ENCODE measurements around the gene FAM184B. TPM values are rescaled to one million over a fixed set of nuclear protein-coding genes. Genes with fewer than 3 reads are reported as not detected.

FAM184B gene
- total RNA-seq, 1 experiment from 2014 or later = not detected

DNA sequence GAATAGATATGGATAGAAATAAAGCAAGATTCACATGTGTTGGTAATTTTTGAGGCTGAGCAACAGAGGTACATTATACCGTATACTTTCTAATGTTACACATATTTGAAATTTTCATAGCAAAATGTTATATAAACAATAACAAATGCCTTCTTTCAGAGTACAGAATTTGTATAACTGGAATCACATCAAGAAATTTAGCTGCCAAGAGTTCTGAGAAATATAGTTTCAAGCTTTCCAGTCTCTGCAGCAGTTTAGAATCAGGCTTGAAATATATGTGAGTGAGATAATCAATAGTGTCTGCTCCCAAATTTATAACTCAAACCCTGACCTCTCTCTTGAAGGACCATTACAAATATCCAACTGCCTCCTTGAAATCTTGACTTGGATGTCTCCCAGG, 23.8 kb downstream of the FAM184B start:
- H3K4me3 ChIP-seq (ENCODE audit: low read depth, low read length) = no peak overlapping the region
- no peaks in the 10 kb centered on the region for H3K27me3 ChIP-seq (replicated peaks; ENCODE audit: control insufficient read depth, insufficient read depth, low read length)
- Mint-ChIP-seq H3K9me3 (ENCODE audit: unreplicated experiment) (no peaks in the 10 kb centered on the region), H3K27ac (ENCODE audit: unreplicated experiment) (no peak overlapping the region), H3K4me1 (ENCODE audit: low read depth, unreplicated experiment) (no peaks in the 10 kb centered on the region), H3K36me3 (ENCODE audit: insufficient read depth, unreplicated experiment) (no peaks in the 10 kb centered on the region), H3K27me3 (ENCODE audit: insufficient read depth, unreplicated experiment) (peaks cover 4% of the 10 kb centered on the region), H3K4me3 (ENCODE audit: unreplicated experiment) (no peak overlapping the region)
- TF ChIP-seq, protein P1, sequence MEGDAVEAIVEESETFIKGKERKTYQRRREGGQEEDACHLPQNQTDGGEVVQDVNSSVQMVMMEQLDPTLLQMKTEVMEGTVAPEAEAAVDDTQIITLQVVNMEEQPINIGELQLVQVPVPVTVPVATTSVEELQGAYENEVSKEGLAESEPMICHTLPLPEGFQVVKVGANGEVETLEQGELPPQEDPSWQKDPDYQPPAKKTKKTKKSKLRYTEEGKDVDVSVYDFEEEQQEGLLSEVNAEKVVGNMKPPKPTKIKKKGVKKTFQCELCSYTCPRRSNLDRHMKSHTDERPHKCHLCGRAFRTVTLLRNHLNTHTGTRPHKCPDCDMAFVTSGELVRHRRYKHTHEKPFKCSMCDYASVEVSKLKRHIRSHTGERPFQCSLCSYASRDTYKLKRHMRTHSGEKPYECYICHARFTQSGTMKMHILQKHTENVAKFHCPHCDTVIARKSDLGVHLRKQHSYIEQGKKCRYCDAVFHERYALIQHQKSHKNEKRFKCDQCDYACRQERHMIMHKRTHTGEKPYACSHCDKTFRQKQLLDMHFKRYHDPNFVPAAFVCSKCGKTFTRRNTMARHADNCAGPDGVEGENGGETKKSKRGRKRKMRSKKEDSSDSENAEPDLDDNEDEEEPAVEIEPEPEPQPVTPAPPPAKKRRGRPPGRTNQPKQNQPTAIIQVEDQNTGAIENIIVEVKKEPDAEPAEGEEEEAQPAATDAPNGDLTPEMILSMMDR (IDR thresholded peaks at IDR 0.05; ENCODE audit: insufficient read depth in 1 of 2, low read depth in 1 of 2, low read length in 1 of 2, severe bottlenecking in 1 of 2, unreplicated experiment in 1 of 2) = no peak
- DNase-seq = no peak
- 0 out of 2 replicates have a peak, but pooled peaks cover 4% of the 10 kb centered on the region for H3K4me1 ChIP-seq
- H3K9me3 ChIP-seq = no peaks in the 10 kb centered on the region
- ChIA-PET CTCF (no interaction called here), POLR2A (no interaction called here)
- intact Hi-C loops (cut with micrococcal nuclease; ENCODE audit: unreplicated experiment) = no loop called here
- no peaks in the 10 kb centered on the region for H3K36me3 ChIP-seq (ENCODE audit: control insufficient read depth, insufficient read depth, low read length)
- no TSS peak for BruUV-seq (replicated peaks)

DNA sequence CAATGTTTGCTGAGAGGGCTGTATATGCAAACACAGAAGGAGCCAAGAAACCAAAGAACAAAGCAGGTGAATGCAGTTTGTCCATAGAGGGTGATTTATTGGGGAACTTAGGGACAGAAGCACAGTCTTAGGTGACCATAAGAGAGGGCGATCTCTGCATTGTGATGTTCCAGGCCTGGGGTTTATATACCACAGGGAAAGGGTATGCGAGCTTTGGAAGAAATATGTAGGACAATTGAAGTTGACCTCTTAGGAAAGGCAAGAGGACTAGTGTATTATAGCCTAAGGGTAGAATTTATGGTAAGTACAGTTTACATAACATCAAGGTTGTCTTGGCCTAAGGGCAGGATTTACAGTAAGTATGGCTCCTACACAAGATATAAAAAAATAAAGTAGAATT, 27.8 kb downstream of the FAM184B start:
- no TSS peak for BruUV-seq (replicated peaks)
- Histone ChIP-seq H3K36me3 (ENCODE audit: control insufficient read depth, insufficient read depth, low read length) (no peaks in the 10 kb centered on the region), H3K27me3 (replicated peaks; ENCODE audit: control insufficient read depth, insufficient read depth, low read length) (no peaks in the 10 kb centered on the region), H3K4me1 (0 out of 2 replicates have a peak, but pooled peaks cover 4% of the 10 kb centered on the region), H3K9me3 (no peaks in the 10 kb centered on the region), H3K4me3 (ENCODE audit: low read depth, low read length) (no peak overlapping the region)
- no peaks in the 10 kb centered on the region for H3K9me3 Mint-ChIP-seq (ENCODE audit: unreplicated experiment)
- H3K4me3 Mint-ChIP-seq (ENCODE audit: unreplicated experiment) = no peak overlapping the region
- POLR2A ChIA-PET = no interaction called here
- intact Hi-C loops (cut with micrococcal nuclease; ENCODE audit: unreplicated experiment) = no loop called here
- CTCF ChIA-PET = no interaction called here
- DNase-seq = peak in 1 of 2 experiments; percentile 19
- H3K27me3 Mint-ChIP-seq (ENCODE audit: insufficient read depth, unreplicated experiment) = peaks cover 4% of the 10 kb centered on the region
- TF ChIP-seq, protein P1 (IDR thresholded peaks at IDR 0.05; ENCODE audit: insufficient read depth in 1 of 2, low read depth in 1 of 2, low read length in 1 of 2, severe bottlenecking in 1 of 2, unreplicated experiment in 1 of 2) = no peak
- H3K4me1 Mint-ChIP-seq (ENCODE audit: low read depth, unreplicated experiment) = no peaks in the 10 kb centered on the region
- no peaks in the 10 kb centered on the region for H3K36me3 Mint-ChIP-seq (ENCODE audit: insufficient read depth, unreplicated experiment)
- H3K27ac Mint-ChIP-seq (ENCODE audit: unreplicated experiment) = no peak overlapping the region

DNA sequence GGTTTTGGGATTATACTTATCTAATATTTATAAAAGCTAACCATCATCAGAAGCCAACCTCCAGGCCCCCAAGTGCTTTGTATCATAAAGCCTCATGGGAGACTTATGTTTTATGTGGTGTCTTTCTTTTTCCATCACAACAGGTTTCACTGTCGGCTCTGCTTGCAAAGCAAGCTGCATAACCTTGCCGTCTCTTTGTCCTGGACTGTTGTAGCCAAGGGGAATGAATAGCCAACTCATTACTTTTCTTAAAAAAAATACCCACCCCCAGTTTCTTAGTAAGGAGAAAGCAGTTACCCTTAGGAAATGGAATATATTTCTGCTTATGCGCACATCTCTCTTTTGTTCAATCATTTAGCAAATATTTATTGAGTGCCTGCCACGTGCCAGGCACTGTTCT, 40.7 kb downstream of the FAM184B start:
- intact Hi-C loops (cut with micrococcal nuclease; ENCODE audit: unreplicated experiment) = no loop called here
- Mint-ChIP-seq H3K4me3 (ENCODE audit: unreplicated experiment) (no peak overlapping the region), H3K9me3 (ENCODE audit: unreplicated experiment) (no peaks in the 10 kb centered on the region), H3K27ac (ENCODE audit: unreplicated experiment) (no peak overlapping the region), H3K4me1 (ENCODE audit: low read depth, unreplicated experiment) (no peaks in the 10 kb centered on the region), H3K36me3 (ENCODE audit: insufficient read depth, unreplicated experiment) (no peaks in the 10 kb centered on the region), H3K27me3 (ENCODE audit: insufficient read depth, unreplicated experiment) (no peaks in the 10 kb centered on the region)
- DNase-seq = no peak
- TF ChIP-seq, protein P1 (IDR thresholded peaks at IDR 0.05; ENCODE audit: insufficient read depth in 1 of 2, low read depth in 1 of 2, low read length in 1 of 2, severe bottlenecking in 1 of 2, unreplicated experiment in 1 of 2) = no peak
- no TSS peak for BruUV-seq (replicated peaks)
- ChIA-PET CTCF (no interaction called here), POLR2A (no interaction called here)
- Histone ChIP-seq H3K9me3 (no peaks in the 10 kb centered on the region), H3K27me3 (replicated peaks; ENCODE audit: control insufficient read depth, insufficient read depth, low read length) (no peaks in the 10 kb centered on the region), H3K4me3 (ENCODE audit: low read depth, low read length) (no peak overlapping the region), H3K4me1 (no peaks in the 10 kb centered on the region), H3K36me3 (ENCODE audit: control insufficient read depth, insufficient read depth, low read length) (no peaks in the 10 kb centered on the region)
